Naive thymus-derived CD4-positive, alpha-beta T cell (primary cell): ENCODE results near the gene RNF14. TPM values are rescaled to one million over a fixed set of nuclear protein-coding genes. Genes with fewer than 3 reads are reported as not detected.

Source experiments
- ATAC-seq: fragments of 150-1000 bp; cut with Tn5 transposase; 2 replicates; pipeline ENCODE4 v1.10.0; 2021; ENCODE audit warnings: mild to moderate bottlenecking, moderate library complexity
- CTCF ChIA-PET: fragments of 350-600 bp; sonication (Branson Sonifier 250); formaldehyde crosslinking; loops from one replicate; lab custom pipeline; 2021; ENCODE audit warnings: antibody characterized with exemption; lab: Charles Lee
- POLR2A ChIA-PET: fragments of 350-600 bp; sonication (Branson Sonifier 250); formaldehyde crosslinking; loops from one replicate; lab custom pipeline; 2021; ENCODE audit warnings: antibody characterized with exemption, inconsistent platforms; lab: Charles Lee
- DNase-seq, 9 donors: peaks; one replicate each; pipeline versions ENCODE4 v3.0.0 to v3.0.0-alpha.2; 2020 to 2022; ENCODE audit warnings: mixed read lengths in 1 of 9
- H3K27ac ChIP-seq: one replicate; pipeline ENCODE4 v1.7.0; 2013; ENCODE audit warnings: mild to moderate bottlenecking, low read depth, low read length, moderate library complexity
- H3K27me3 ChIP-seq, 2 donors: one replicate each; pipeline ENCODE4 v1.7.0; 2013; ENCODE audit warnings: low read length in 2 of 2, mild to moderate bottlenecking in 2 of 2, moderate library complexity in 2 of 2; ENCODE audit not compliant: control insufficient read depth in 2 of 2, insufficient read depth in 2 of 2
- H3K36me3 ChIP-seq, 3 experiments: 1 replicate in 2 of 3; 2 replicates in 1 of 3; pipeline ENCODE4 v1.7.0; 2013; ENCODE audit warnings: low read length in 3 of 3, mild to moderate bottlenecking in 3 of 3, moderate library complexity in 1 of 3; ENCODE audit not compliant: insufficient read depth in 3 of 3, control insufficient read depth in 2 of 3
- H3K4me1 ChIP-seq, 2 donors: one replicate each; pipeline ENCODE4 v1.7.0; 2013; ENCODE audit warnings: low read length in 2 of 2, mild to moderate bottlenecking in 2 of 2, moderate library complexity in 1 of 2; ENCODE audit not compliant: control insufficient read depth in 2 of 2, insufficient read depth in 2 of 2
- H3K4me3 ChIP-seq: 2 replicates; pipeline ENCODE4 v1.7.0; 2013; ENCODE audit warnings: mild to moderate bottlenecking, low read length
- H3K9me3 ChIP-seq, 3 experiments: 1 replicate in 2 of 3; 2 replicates in 1 of 3; pipeline ENCODE4 v1.7.0; 2013; ENCODE audit warnings: low read length in 3 of 3; ENCODE audit not compliant: control insufficient read depth in 2 of 3
- H3K27ac Mint-ChIP-seq, 9 donors: one replicate each; pipeline ENCODE4 v1.8.0; 2020 to 2022; ENCODE audit warnings: mixed read lengths in 9 of 9, mild to moderate bottlenecking in 8 of 9, moderate library complexity in 5 of 9, inconsistent platforms in 2 of 9
- H3K27me3 Mint-ChIP-seq, 5 donors: one replicate each; pipeline ENCODE4 v1.8.0; 2021 to 2022; ENCODE audit warnings: mixed read lengths in 5 of 5, mild to moderate bottlenecking in 1 of 5
- H3K36me3 Mint-ChIP-seq, 5 donors: one replicate each; pipeline ENCODE4 v1.8.0; 2020 to 2022; ENCODE audit warnings: mixed read lengths in 5 of 5, mild to moderate bottlenecking in 3 of 5, inconsistent platforms in 1 of 5
- H3K4me1 Mint-ChIP-seq, 7 donors: one replicate each; pipeline ENCODE4 v1.8.0; 2020 to 2022; ENCODE audit warnings: mixed read lengths in 7 of 7, mild to moderate bottlenecking in 3 of 7, inconsistent platforms in 1 of 7
- H3K4me3 Mint-ChIP-seq, 10 donors: one replicate each; pipeline ENCODE4 v1.8.0; 2020 to 2022; ENCODE audit warnings: mild to moderate bottlenecking in 10 of 10, mixed read lengths in 10 of 10, moderate library complexity in 6 of 10, inconsistent platforms in 2 of 10
- H3K9me3 Mint-ChIP-seq, 11 donors: one replicate each; pipeline ENCODE4 v1.8.0; 2020 to 2022; ENCODE audit warnings: mixed read lengths in 11 of 11, mild to moderate bottlenecking in 4 of 11, inconsistent platforms in 1 of 11, moderate library complexity in 1 of 11
- intact Hi-C, 2 donors: fragments of 100-400 bp; cut with micrococcal nuclease; formaldehyde crosslinking; loops; one replicate each; pipeline ENCODE4 v1.15.1; 2023
- polyA plus RNA-seq, 2 donors: library from polyadenylated mRNA; unstranded; fragments of 300-500 nt; fragmentation: Illumina TruSeq; gene quantifications; one replicate each; pipeline ENCODE4 v1.2.3, GENCODE V29; 2021
- total RNA-seq, 6 experiments: library from RNA in 5 of 6; stranded (reverse) in 5 of 6; gene quantifications; 1 replicate in 5 of 6; 2 replicates in 1 of 6; pipeline ENCODE4 v1.2.3 and lab custom pipeline; 2021 to 2026

RNF14 gene
- total and polyA plus RNA-seq, 7 experiments from 2014 or later: 14.7 to 40.2 (median 31.4) TPM

GRCh38 chr5:141951332-141951781 lies 17.5 kb upstream of the RNF14 start:
- Mint-ChIP-seq H3K36me3 (peaks cover 0 to 6% (median 0%) of the 10 kb centered on the region in 5 donors), H3K9me3 (no peaks in the 10 kb centered on the region), H3K4me3 (peak overlapping the region in 8 of 10 donors; percentile 45 to 68 (median 58)), H3K27ac (peak overlapping the region in 6 of 9 donors; percentile 10 to 72 (median 42)), H3K4me1 (peaks cover 9 to 25% (median 15%) of the 10 kb centered on the region in 7 donors), H3K27me3 (no peaks in the 10 kb centered on the region)
- Histone ChIP-seq H3K4me3 (no peak overlapping the region), H3K36me3 (no peaks in the 10 kb centered on the region), H3K27me3 (no peaks in the 10 kb centered on the region), H3K27ac (no peak overlapping the region), H3K9me3 (no peaks in the 10 kb centered on the region), H3K4me1 (peaks cover 0 to 10% of the 10 kb centered on the region in 2 donors)
- intact Hi-C loops: no loop called here
- DNase-seq (peak in 5 of 9 donors; percentile 21 to 25 (median 22)), ATAC-seq (peak; percentile 68)
- POLR2A ChIA-PET: no interaction called here
- CTCF ChIA-PET: interaction anchor here (0.9 kb wide), 1 partner anchor 197 kb away, joined by 3 read pairs; no protein-coding TSS in a partner anchor

- CTCF ChIA-PET: no interaction called here
- POLR2A ChIA-PET: interaction anchor here (1.0 to 1.7 kb wide), 2 partner anchors 16 to 29 kb away, joined by 3 to 4 read pairs; partner anchors contain the start of gene DELE1
- Histone ChIP-seq H3K9me3 (no peaks in the 10 kb centered on the region), H3K4me1 (peaks cover 0 to 10% of the 10 kb centered on the region in 2 donors), H3K27ac (no peak overlapping the region), H3K4me3 (no peak overlapping the region), H3K27me3 (no peaks in the 10 kb centered on the region), H3K36me3 (no peaks in the 10 kb centered on the region)
- Mint-ChIP-seq H3K4me3 (peak overlapping the region in 5 of 10 donors; percentile 53 to 65 (median 60)), H3K27ac (peak overlapping the region in 1 of 9 donors; percentile 36), H3K27me3 (no peaks in the 10 kb centered on the region), H3K9me3 (no peaks in the 10 kb centered on the region), H3K4me1 (peaks cover 9 to 25% (median 15%) of the 10 kb centered on the region in 7 donors), H3K36me3 (peaks cover 0 to 6% (median 0%) of the 10 kb centered on the region in 5 donors)
- no peak for ATAC-seq
- intact Hi-C loops: no loop called here
- no peak for DNase-seq
These were observed 16.9 kb upstream of the RNF14 start for GRCh38 chr5:141952020-141952419.

DNA sequence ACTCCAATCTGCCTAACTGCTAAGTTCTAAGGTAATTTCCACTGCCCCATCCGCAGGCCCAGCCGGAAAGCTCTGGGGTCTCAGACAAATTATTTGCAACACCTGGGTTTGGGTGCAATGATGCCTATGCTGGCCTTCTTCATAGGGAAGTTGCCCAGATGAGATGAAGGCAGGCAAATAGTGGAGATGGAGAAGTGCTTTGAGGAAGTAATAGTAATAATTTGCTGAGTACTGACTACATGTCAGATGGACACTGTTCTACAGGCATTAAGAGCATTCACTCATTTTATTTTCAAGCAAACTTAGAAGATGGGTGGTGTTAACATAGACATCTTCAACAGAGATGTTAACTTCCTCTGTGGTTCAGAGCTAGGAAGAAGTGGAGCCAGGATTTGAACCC lies 14.7 kb upstream of the RNF14 start:
- H3K27me3 ChIP-seq: no peaks in the 10 kb centered on the region
- peaks cover 9 to 28% of the 10 kb centered on the region in 2 donors for H3K4me1 ChIP-seq
- no peak overlapping the region for H3K27ac ChIP-seq
- intact Hi-C loops: no loop called here
- no peaks in the 10 kb centered on the region for H3K9me3 ChIP-seq
- Mint-ChIP-seq H3K27ac (no peak overlapping the region), H3K4me1 (peaks cover 21 to 43% (median 34%) of the 10 kb centered on the region in 7 donors), H3K4me3 (no peak overlapping the region), H3K27me3 (no peaks in the 10 kb centered on the region), H3K36me3 (peaks cover 0 to 6% (median 0%) of the 10 kb centered on the region in 5 donors), H3K9me3 (no peaks in the 10 kb centered on the region)
- no peak overlapping the region for H3K4me3 ChIP-seq
- DNase-seq (no peak), ATAC-seq (peak; percentile 60)
- ChIA-PET POLR2A (interaction anchor here (0.5 to 0.8 kb wide), 2 partner anchors 17 to 31 kb away, joined by 3 to 4 read pairs; partner anchors contain the start of gene DELE1), CTCF (interaction anchor here (0.9 to 1.2 kb wide), 2 partner anchors 31 to 76 kb away, joined by 3 to 5 read pairs; partner anchors contain the start of genes DELE1 and PCDH1)
- H3K36me3 ChIP-seq: no peaks in the 10 kb centered on the region

DNA sequence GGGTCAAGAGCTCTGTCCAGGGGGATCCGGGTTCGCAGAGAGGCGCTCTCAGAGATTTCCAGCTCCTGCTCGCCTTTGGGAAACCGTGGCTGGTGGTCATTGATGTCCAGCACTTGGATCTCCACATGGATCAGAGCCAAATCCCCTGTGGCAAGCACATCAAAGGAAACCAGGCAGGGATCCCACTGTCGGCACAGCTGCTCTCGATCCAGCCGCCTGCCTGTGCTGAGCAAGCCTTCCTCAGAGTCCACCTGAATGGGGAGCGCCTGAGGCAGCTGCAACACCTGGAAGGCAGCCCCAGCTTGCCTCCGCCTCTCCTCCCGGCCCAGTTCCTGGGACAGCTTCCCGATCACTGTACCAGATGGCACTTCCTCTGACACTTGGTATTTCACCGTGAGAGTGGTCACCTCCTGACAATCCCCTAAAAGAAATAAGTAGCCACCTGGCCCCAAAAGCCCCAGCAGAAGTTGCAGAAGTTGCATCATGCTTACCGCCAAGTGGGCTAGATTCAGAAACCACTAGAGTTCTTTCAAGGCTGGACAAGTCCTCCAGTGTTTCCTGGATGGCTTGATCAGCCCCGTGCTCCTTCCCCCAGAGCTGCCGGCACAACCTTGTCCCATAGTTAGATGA lies 11.4 kb upstream of the RNF14 start:
- H3K27me3 Mint-ChIP-seq: no peaks in the 10 kb centered on the region
- Histone ChIP-seq H3K27ac (no peak overlapping the region), H3K27me3 (no peaks in the 10 kb centered on the region), H3K4me3 (no peak overlapping the region), H3K36me3 (no peaks in the 10 kb centered on the region), H3K9me3 (no peaks in the 10 kb centered on the region), H3K4me1 (peaks cover 30 to 43% of the 10 kb centered on the region in 2 donors)
- H3K4me3 Mint-ChIP-seq: peak overlapping the region in 3 of 10 donors; percentile 16 to 76 (median 53)
- intact Hi-C loops: no loop called here
- POLR2A ChIA-PET: interaction anchor here (0.6 to 3.3 kb wide), 8 partner anchors 9 to 1477 kb away, joined by 3 to 18 read pairs (median 3); partner anchors contain the start of genes DELE1, HDAC3, RELL2 and RNF14
- peak overlapping the region in 4 of 9 donors; percentile 19 to 92 (median 76) for H3K27ac Mint-ChIP-seq
- H3K36me3 Mint-ChIP-seq: peaks cover 0 to 6% (median 0%) of the 10 kb centered on the region in 5 donors
- DNase-seq (no peak), ATAC-seq (no peak)
- H3K9me3 Mint-ChIP-seq: no peaks in the 10 kb centered on the region
- H3K4me1 Mint-ChIP-seq: peaks cover 32 to 51% (median 44%) of the 10 kb centered on the region in 7 donors
- CTCF ChIA-PET: interaction anchor here (1.1 to 6.6 kb wide), 5 partner anchors 11 to 293 kb away, joined by 5 to 143 read pairs (median 56); partner anchors contain the start of genes PCDH1 and RNF14

GRCh38 chr5:141958113-141958512 lies 10.8 kb upstream of the RNF14 start, which contains the start of gene PCDH12:
TSS of gene PCDH12 (minus strand) at chr5:141958202. CDS start at chr5:141957851, 351 bp downstream.
- peak within 1 kb of the TSS in 7 of 9 donors; percentile 17 to 92 (median 53) for H3K27ac Mint-ChIP-seq
- H3K4me3 ChIP-seq: peak within 1 kb of the TSS; percentile 12
- ChIA-PET CTCF (interaction anchor here (1.1 to 6.6 kb wide), 6 partner anchors 11 to 293 kb away, joined by 5 to 143 read pairs (median 34); partner anchors contain the start of genes PCDH1 and RNF14), POLR2A (interaction anchor here (0.8 to 3.3 kb wide), 5 partner anchors 11 to 321 kb away, joined by 3 to 18 read pairs (median 3); partner anchors contain the start of genes HDAC3, RELL2 and RNF14)
- peaks cover 32 to 54% (median 47%) of the 10 kb centered on the region in 7 donors for H3K4me1 Mint-ChIP-seq
- H3K27me3 ChIP-seq: no peaks in the 10 kb centered on the region
- peak within 1 kb of the TSS in 9 of 10 donors; percentile 20 to 76 (median 53) for H3K4me3 Mint-ChIP-seq
- no peaks in the 10 kb centered on the region for H3K27me3 Mint-ChIP-seq
- H3K36me3 Mint-ChIP-seq: peaks cover 0 to 6% (median 0%) of the 10 kb centered on the region in 5 donors
- peak in 2 of 9 donors; percentile 12 to 42 for DNase-seq
- H3K4me1 ChIP-seq: peaks cover 30 to 43% of the 10 kb centered on the region in 2 donors
- H3K27ac ChIP-seq: no peak within 1 kb of the TSS
- no peaks in the 10 kb centered on the region for H3K9me3 ChIP-seq
- intact Hi-C loops: no loop called here
- no peaks in the 10 kb centered on the region for H3K36me3 ChIP-seq
- no peaks in the 10 kb centered on the region for H3K9me3 Mint-ChIP-seq
- no peak for ATAC-seq

- Mint-ChIP-seq H3K36me3 (peaks cover 0 to 6% (median 0%) of the 10 kb centered on the region in 5 donors), H3K4me3 (peak overlapping the region in 8 of 10 donors; percentile 20 to 76 (median 50)), H3K27me3 (no peaks in the 10 kb centered on the region), H3K9me3 (no peaks in the 10 kb centered on the region), H3K27ac (peak overlapping the region in 5 of 9 donors; percentile 17 to 92 (median 70)), H3K4me1 (peaks cover 32 to 54% (median 47%) of the 10 kb centered on the region in 7 donors)
- no peaks in the 10 kb centered on the region for H3K27me3 ChIP-seq
- no peaks in the 10 kb centered on the region for H3K36me3 ChIP-seq
- peak; percentile 64 for ATAC-seq
- peaks cover 30 to 43% of the 10 kb centered on the region in 2 donors for H3K4me1 ChIP-seq
- POLR2A ChIA-PET: interaction anchor here (0.6 to 3.3 kb wide), 5 partner anchors 10 to 322 kb away, joined by 3 to 18 read pairs (median 3); partner anchors contain the start of genes HDAC3, RELL2 and RNF14
- CTCF ChIA-PET: interaction anchor here (1.3 to 6.6 kb wide), 6 partner anchors 44 to 294 kb away, joined by 5 to 143 read pairs (median 34); partner anchors contain the start of gene PCDH1
- no peak for DNase-seq
- no peak overlapping the region for H3K27ac ChIP-seq
- no peaks in the 10 kb centered on the region for H3K9me3 ChIP-seq
- intact Hi-C loops: no loop called here
- H3K4me3 ChIP-seq: peak overlapping the region; percentile 12
These were observed 10.2 kb upstream of the RNF14 start for GRCh38 chr5:141958546-141959172.
